ENCODE data around the gene CRACDL. TPM values are rescaled to one million over a fixed set of nuclear protein-coding genes. Genes with fewer than 3 reads are reported as not detected.

Gene CRACDL
- total RNA-seq, 1 experiment from 2014 or later = 2.4 TPM

DNA sequence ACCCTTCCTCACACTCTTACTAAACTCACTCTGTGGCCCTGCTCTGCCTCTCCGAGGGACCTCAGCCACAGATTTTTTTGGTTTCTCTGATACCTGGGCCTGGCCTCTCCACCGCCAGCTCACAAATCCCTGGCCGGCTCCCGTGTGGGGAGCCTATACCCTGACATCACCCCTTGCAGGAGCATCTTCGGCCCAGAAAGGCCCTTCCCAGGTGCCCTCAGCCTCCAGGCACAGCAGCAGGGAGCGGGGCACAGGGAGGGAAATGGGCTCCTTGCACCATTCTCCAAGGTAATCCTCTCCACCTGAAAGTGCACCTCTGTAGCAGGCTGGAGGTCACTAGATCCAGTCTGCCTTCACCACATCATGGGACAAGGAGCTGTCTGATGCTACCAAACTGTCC is 43.2 kb downstream of the CRACDL start:
- in situ Hi-C loops (cut with HindIII; ENCODE audit: low pct_unique_long_range_greater_than_20kb, low sequenced_read_pairs) (no loop called here), intact Hi-C loops (cut with micrococcal nuclease; ENCODE audit: unreplicated experiment) (no loop called here)
- Histone ChIP-seq H3K4me3 (ENCODE audit: low read depth in 2 of 2, low read length in 2 of 2) (no peak overlapping the region), H3K36me3 (ENCODE audit: control insufficient read depth, insufficient read depth, low read length) (no peaks in the 10 kb centered on the region), H3K9me3 (ENCODE audit: control insufficient read depth, insufficient read depth, low read depth, low read length) (no peaks in the 10 kb centered on the region), H3K27me3 (ENCODE audit: control insufficient read depth, insufficient read depth, low read length) (no peaks in the 10 kb centered on the region), H3K4me1 (ENCODE audit: control insufficient read depth, insufficient read depth, low read length) (no peaks in the 10 kb centered on the region), H3K27ac (ENCODE audit: low read length) (no peak overlapping the region)
- POLR2A ChIA-PET = no interaction called here
- TF ChIP-seq, protein P1, sequence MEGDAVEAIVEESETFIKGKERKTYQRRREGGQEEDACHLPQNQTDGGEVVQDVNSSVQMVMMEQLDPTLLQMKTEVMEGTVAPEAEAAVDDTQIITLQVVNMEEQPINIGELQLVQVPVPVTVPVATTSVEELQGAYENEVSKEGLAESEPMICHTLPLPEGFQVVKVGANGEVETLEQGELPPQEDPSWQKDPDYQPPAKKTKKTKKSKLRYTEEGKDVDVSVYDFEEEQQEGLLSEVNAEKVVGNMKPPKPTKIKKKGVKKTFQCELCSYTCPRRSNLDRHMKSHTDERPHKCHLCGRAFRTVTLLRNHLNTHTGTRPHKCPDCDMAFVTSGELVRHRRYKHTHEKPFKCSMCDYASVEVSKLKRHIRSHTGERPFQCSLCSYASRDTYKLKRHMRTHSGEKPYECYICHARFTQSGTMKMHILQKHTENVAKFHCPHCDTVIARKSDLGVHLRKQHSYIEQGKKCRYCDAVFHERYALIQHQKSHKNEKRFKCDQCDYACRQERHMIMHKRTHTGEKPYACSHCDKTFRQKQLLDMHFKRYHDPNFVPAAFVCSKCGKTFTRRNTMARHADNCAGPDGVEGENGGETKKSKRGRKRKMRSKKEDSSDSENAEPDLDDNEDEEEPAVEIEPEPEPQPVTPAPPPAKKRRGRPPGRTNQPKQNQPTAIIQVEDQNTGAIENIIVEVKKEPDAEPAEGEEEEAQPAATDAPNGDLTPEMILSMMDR (IDR thresholded peaks at IDR 0.05) = no peak
- TF ChIP-seq POLR2AphosphoS5 (IDR thresholded peaks at IDR 0.05; ENCODE audit: low read depth, low read length) (no peak), SIN3A (IDR thresholded peaks at IDR 0.05; ENCODE audit: borderline replicate concordance, insufficient read depth, low read depth, low read length) (no peak)
- BruUV-seq (replicated peaks) = no TSS peak
- ATAC-seq (no peak), DNase-seq (ENCODE audit: low read depth, low spot score) (no peak)
- CTCF ChIA-PET = no interaction called here

GRCh38 chr2:98891591-98891990 is 44.4 kb downstream of the CRACDL start:
- CTCF ChIA-PET = no interaction called here
- POLR2A ChIA-PET = no interaction called here
- no peak for ATAC-seq
- Histone ChIP-seq H3K4me3 (ENCODE audit: low read depth in 2 of 2, low read length in 2 of 2) (no peak overlapping the region), H3K4me1 (ENCODE audit: control insufficient read depth, insufficient read depth, low read length) (no peaks in the 10 kb centered on the region), H3K9me3 (ENCODE audit: control insufficient read depth, insufficient read depth, low read depth, low read length) (no peaks in the 10 kb centered on the region), H3K27me3 (ENCODE audit: control insufficient read depth, insufficient read depth, low read length) (no peaks in the 10 kb centered on the region), H3K27ac (ENCODE audit: low read length) (no peak overlapping the region), H3K36me3 (ENCODE audit: control insufficient read depth, insufficient read depth, low read length) (no peaks in the 10 kb centered on the region)
- in situ Hi-C loops (cut with HindIII; ENCODE audit: low pct_unique_long_range_greater_than_20kb, low sequenced_read_pairs) (no loop called here), intact Hi-C loops (cut with micrococcal nuclease; ENCODE audit: unreplicated experiment) (no loop called here)
- no peak for TF ChIP-seq POLR2AphosphoS5 (IDR thresholded peaks at IDR 0.05; ENCODE audit: low read depth, low read length)
- BruUV-seq (replicated peaks) = no TSS peak
- no peak for DNase-seq (ENCODE audit: low read depth, low spot score)

DNA sequence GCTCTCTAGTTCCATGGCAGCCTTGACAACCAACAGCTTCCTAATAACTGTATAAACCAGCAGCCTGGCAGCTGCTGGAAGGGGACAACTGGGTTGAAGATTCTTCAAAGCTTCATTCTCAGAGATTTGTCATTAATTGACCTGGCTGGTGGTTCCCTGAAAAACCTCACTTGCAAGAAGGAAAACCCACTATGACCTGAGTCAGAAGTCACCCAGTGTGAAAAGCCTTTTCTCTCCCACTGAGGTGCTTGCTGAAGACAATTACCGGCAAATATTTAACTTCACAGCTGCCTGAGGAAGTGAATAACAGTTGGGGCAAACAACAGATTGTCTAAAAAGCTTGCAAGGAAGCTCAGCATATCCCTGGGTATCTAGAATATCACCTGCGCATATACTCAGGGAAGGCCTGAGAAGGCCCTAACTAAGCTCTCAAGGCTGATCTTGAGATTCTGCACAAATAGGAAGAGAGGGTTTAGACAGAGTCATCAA is 49.9 kb downstream of the CRACDL start:
- in situ Hi-C loops (cut with HindIII; ENCODE audit: low pct_unique_long_range_greater_than_20kb, low sequenced_read_pairs) = no loop called here
- POLR2A ChIA-PET = no interaction called here
- no TSS peak for BruUV-seq (replicated peaks)
- H3K4me1 ChIP-seq (ENCODE audit: control insufficient read depth, insufficient read depth, low read length) = no peaks in the 10 kb centered on the region
- no peak for ATAC-seq
- no peak overlapping the region for H3K27ac ChIP-seq (ENCODE audit: low read length)
- CTCF ChIA-PET = no interaction called here
- H3K9me3 ChIP-seq (ENCODE audit: control insufficient read depth, insufficient read depth, low read depth, low read length) = no peaks in the 10 kb centered on the region
- no peaks in the 10 kb centered on the region for H3K36me3 ChIP-seq (ENCODE audit: control insufficient read depth, insufficient read depth, low read length)
- no peaks in the 10 kb centered on the region for H3K27me3 ChIP-seq (ENCODE audit: control insufficient read depth, insufficient read depth, low read length)
- intact Hi-C loops (cut with micrococcal nuclease; ENCODE audit: unreplicated experiment) = no loop called here
- TF ChIP-seq TCF7L2 (IDR thresholded peaks at IDR 0.05; ENCODE audit: low read depth, low read length) (no peak), SIN3A (IDR thresholded peaks at IDR 0.05; ENCODE audit: borderline replicate concordance, insufficient read depth, low read depth, low read length) (no peak), POLR2AphosphoS5 (IDR thresholded peaks at IDR 0.05; ENCODE audit: low read depth, low read length) (no peak)
- TF ChIP-seq, protein P1 (IDR thresholded peaks at IDR 0.05) = no peak
- TF ChIP-seq, protein P2, sequence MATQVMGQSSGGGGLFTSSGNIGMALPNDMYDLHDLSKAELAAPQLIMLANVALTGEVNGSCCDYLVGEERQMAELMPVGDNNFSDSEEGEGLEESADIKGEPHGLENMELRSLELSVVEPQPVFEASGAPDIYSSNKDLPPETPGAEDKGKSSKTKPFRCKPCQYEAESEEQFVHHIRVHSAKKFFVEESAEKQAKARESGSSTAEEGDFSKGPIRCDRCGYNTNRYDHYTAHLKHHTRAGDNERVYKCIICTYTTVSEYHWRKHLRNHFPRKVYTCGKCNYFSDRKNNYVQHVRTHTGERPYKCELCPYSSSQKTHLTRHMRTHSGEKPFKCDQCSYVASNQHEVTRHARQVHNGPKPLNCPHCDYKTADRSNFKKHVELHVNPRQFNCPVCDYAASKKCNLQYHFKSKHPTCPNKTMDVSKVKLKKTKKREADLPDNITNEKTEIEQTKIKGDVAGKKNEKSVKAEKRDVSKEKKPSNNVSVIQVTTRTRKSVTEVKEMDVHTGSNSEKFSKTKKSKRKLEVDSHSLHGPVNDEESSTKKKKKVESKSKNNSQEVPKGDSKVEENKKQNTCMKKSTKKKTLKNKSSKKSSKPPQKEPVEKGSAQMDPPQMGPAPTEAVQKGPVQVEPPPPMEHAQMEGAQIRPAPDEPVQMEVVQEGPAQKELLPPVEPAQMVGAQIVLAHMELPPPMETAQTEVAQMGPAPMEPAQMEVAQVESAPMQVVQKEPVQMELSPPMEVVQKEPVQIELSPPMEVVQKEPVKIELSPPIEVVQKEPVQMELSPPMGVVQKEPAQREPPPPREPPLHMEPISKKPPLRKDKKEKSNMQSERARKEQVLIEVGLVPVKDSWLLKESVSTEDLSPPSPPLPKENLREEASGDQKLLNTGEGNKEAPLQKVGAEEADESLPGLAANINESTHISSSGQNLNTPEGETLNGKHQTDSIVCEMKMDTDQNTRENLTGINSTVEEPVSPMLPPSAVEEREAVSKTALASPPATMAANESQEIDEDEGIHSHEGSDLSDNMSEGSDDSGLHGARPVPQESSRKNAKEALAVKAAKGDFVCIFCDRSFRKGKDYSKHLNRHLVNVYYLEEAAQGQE (IDR thresholded peaks at IDR 0.05; ENCODE audit: insufficient read depth in 1 of 2, low read depth in 2 of 2, low read length in 1 of 2) = no peak
- DNase-seq (ENCODE audit: low read depth, low spot score) = no peak
- no peak overlapping the region for H3K4me3 ChIP-seq (ENCODE audit: low read depth in 2 of 2, low read length in 2 of 2)

All from Panc1 (cell line).